ENCODE data around the gene SLC38A10. TPM values are rescaled to one million over a fixed set of nuclear protein-coding genes. Genes with fewer than 3 reads are reported as not detected.

Gene SLC38A10
- total and polyA plus RNA-seq, 2 of the 4 experiments (the other 2 are of a cell fraction): 12.7 to 46.7 TPM

- H3K18ac ChIP-seq (ENCODE audit: low read depth, low read length): no peak overlapping the region
- DNase-seq (no peak), ATAC-seq (ENCODE audit: low read depth) (no peak)
- H3K27me3 ChIP-seq (ENCODE audit: control insufficient read depth, insufficient read depth, low read length): peaks cover 27% of the 10 kb centered on the region
- no peak overlapping the region for H3K14ac ChIP-seq (replicated peaks; ENCODE audit: low read depth, low read length)
- no peak overlapping the region for H2BK20ac ChIP-seq (ENCODE audit: low read depth, low read length)
- H2AFZ ChIP-seq (replicated peaks; ENCODE audit: low read length, poor library complexity): no peak overlapping the region
- H2BK120ac ChIP-seq (ENCODE audit: low read depth, low read length): no peak overlapping the region
- no peak overlapping the region for H2BK5ac ChIP-seq (ENCODE audit: low read depth, low read length, poor library complexity, severe bottlenecking)
- H3K4me1 ChIP-seq (ENCODE audit: control insufficient read depth, insufficient read depth, low read length): no peaks in the 10 kb centered on the region
- no peak overlapping the region for H3K56ac ChIP-seq (ENCODE audit: extremely low read depth, insufficient read depth, low read length)
- no peaks in the 10 kb centered on the region for H3K79me1 ChIP-seq (ENCODE audit: low read depth in 1 of 2, low read length in 2 of 2)
- POLR2A ChIA-PET (ENCODE audit: unreplicated experiment): no interaction called here
- in situ Hi-C loops (cut with MboI; ENCODE audit: low sequenced_read_pairs) (no loop called here), dilution Hi-C loops (cut with HindIII; ENCODE audit: low sequenced_read_pairs, unreplicated experiment) (no loop called here), intact Hi-C loops (cut with micrococcal nuclease) (no loop called here)
- H2AK9ac ChIP-seq (replicated peaks; ENCODE audit: low read depth, low read length, poor library complexity): no peak overlapping the region
- H2AK5ac ChIP-seq (ENCODE audit: low read depth, low read length): no peak overlapping the region
- BruUV-seq (replicated peaks): no TSS peak
- H3K4me3 ChIP-seq (ENCODE audit: insufficient read depth, low read depth, low read length): no peak overlapping the region
- no peak overlapping the region for H3K23ac ChIP-seq (ENCODE audit: low read depth, low read length)
- H3K36me3 ChIP-seq (ENCODE audit: control insufficient read depth, insufficient read depth, low read length): no peaks in the 10 kb centered on the region
- H4K8ac ChIP-seq (ENCODE audit: low read depth in 2 of 2, low read length in 2 of 2): no peak overlapping the region
- CTCF ChIA-PET: no interaction called here
- H2BK15ac ChIP-seq (ENCODE audit: low read depth, low read length): no peak overlapping the region
- no peak overlapping the region for H3K9ac ChIP-seq (ENCODE audit: low read depth, low read length)
- H3K4ac ChIP-seq (ENCODE audit: low read depth, low read length): no peak overlapping the region
- no peaks in the 10 kb centered on the region for H4K20me1 ChIP-seq (ENCODE audit: insufficient read depth, low read length)
- WGBS, 2 experiments (ENCODE audit: extremely low coverage in 2 of 2, insufficient read length in 1 of 2): 83% methylated on average over 5 of the region's 19 CpGs; no CpG with 5 or more reads in 1 of the 2 experiments
- no peaks in the 10 kb centered on the region for H3K9me1 ChIP-seq (ENCODE audit: insufficient read depth, low read length)
- H3K27ac ChIP-seq (ENCODE audit: insufficient read depth, low read length): no peak overlapping the region
- TF ChIP-seq BHLHE40 (IDR thresholded peaks at IDR 0.05; ENCODE audit: low read depth, low read length) (no peak), USF2 (IDR thresholded peaks at IDR 0.05; ENCODE audit: low read depth, low read length) (no peak), POLR2A (IDR thresholded peaks at IDR 0.05; ENCODE audit: low read depth, low read length) (no peak), MXI1 (IDR thresholded peaks at IDR 0.05; ENCODE audit: borderline replicate concordance, low read depth, low read length) (no peak), CEBPB (IDR thresholded peaks at IDR 0.05; ENCODE audit: low read depth, low read length) (no peak), SMC3 (IDR thresholded peaks at IDR 0.05; ENCODE audit: low read depth, low read length) (no peak)
- H4K5ac ChIP-seq (ENCODE audit: low read depth, low read length): no peak overlapping the region
- no peak overlapping the region for H3K4me2 ChIP-seq (ENCODE audit: low read depth, low read length)
- H3K9me3 ChIP-seq (ENCODE audit: control insufficient read depth, insufficient read depth, low read length): no peaks in the 10 kb centered on the region
- H4K91ac ChIP-seq (ENCODE audit: insufficient read depth, low read depth, low read length): no peak overlapping the region
Observed at GRCh38 chr17:81315129-81315884, 20.2 kb upstream of the SLC38A10 start.

Data from IMR-90 (cell line).